B cell (primary cell): ENCODE measurements around the gene SLIT3. TPM values are rescaled to one million over a fixed set of nuclear protein-coding genes. Genes with fewer than 3 reads are reported as not detected.

Experiments
- ATAC-seq: fragments of 200-7000 bp; cut with Tn5 transposase; one replicate; pipeline ENCODE4 v1.10.0; 2021; ENCODE audit warnings: low read depth, mild to moderate bottlenecking, moderate number of reproducible peaks, moderate library complexity
- CTCF ChIA-PET: fragments of 350-600 bp; sonication (Branson Sonifier 250); formaldehyde crosslinking; loops from one replicate; lab custom pipeline; 2021; ENCODE audit warnings: antibody characterized with exemption, inconsistent platforms; lab: Charles Lee
- POLR2A ChIA-PET: fragments of 350-600 bp; sonication (Branson Sonifier 250); formaldehyde crosslinking; loops from one replicate; lab custom pipeline; 2021; ENCODE audit warnings: antibody characterized with exemption; lab: Charles Lee
- DNase-seq: peaks from one replicate; pipeline ENCODE4 v3.0.0; 2013
- H2AFZ ChIP-seq: 2 replicates; pipeline ENCODE4 v1.6.1; 2012; ENCODE audit warnings: mild to moderate bottlenecking, low read depth, low read length; ENCODE audit not compliant: insufficient read depth, poor library complexity, severe bottlenecking
- H3K27ac ChIP-seq, 2 donors: 1 replicate in 1 of 2; 2 replicates in 1 of 2; pipeline ENCODE4 v1.5.1; 2012 to 2013; ENCODE audit warnings: low read length in 2 of 2, mild to moderate bottlenecking in 2 of 2, moderate library complexity in 1 of 2
- H3K27me3 ChIP-seq, 4 experiments: fragments of 200-600 bp in 1 of 4; sonication (generic) in 1 of 4; replicated peaks in 1 of 4; 1 replicate in 2 of 4; 2 replicates in 2 of 4; pipeline versions ENCODE4 v1.6.1 to v1.7.0; 2013 to 2016; ENCODE audit warnings: low read length in 3 of 4, mild to moderate bottlenecking in 2 of 4, mixed read lengths in 1 of 4, moderate library complexity in 1 of 4; ENCODE audit not compliant: insufficient read depth in 4 of 4, control insufficient read depth in 3 of 4; ENCODE audit errors: control extremely low read depth in 1 of 4
- H3K36me3 ChIP-seq, 2 experiments: replicated peaks in 1 of 2; 1 replicate in 1 of 2; 2 replicates in 1 of 2; pipeline versions ENCODE4 v1.6.1 to v1.7.1; 2013; ENCODE audit warnings: low read length in 1 of 2; ENCODE audit not compliant: insufficient read depth in 2 of 2, control insufficient read depth in 1 of 2; ENCODE audit errors: control extremely low read depth in 1 of 2, extremely low read depth in 1 of 2
- H3K4me1 ChIP-seq, 2 donors: fragments of 200-600 bp in 1 of 2; sonication (generic) in 1 of 2; 1 replicate in 1 of 2; 2 replicates in 1 of 2; pipeline versions ENCODE4 v1.5.1 to v1.6.1; 2013 to 2017; ENCODE audit warnings: low read length in 2 of 2; ENCODE audit not compliant: control insufficient read depth in 2 of 2, insufficient read depth in 2 of 2
- H3K4me2 ChIP-seq: replicated peaks from 2 replicates; pipeline ENCODE3; 2012; ENCODE audit warnings: mild to moderate bottlenecking, low read depth, low read length; ENCODE audit not compliant: poor library complexity, severe bottlenecking
- H3K4me3 ChIP-seq, 5 experiments: fragments of 200-600 bp in 1 of 5; sonication (generic) in 1 of 5; 1 replicate in 3 of 5; 2 replicates in 2 of 5; pipeline versions ENCODE4 v1.5.1 to v1.7.0; 2011 to 2016; ENCODE audit warnings: low read length in 4 of 5, mild to moderate bottlenecking in 4 of 5, low read depth in 2 of 5, control low read depth in 1 of 5, moderate library complexity in 1 of 5; ENCODE audit not compliant: insufficient read depth in 1 of 5; ENCODE audit errors: control extremely low read depth in 1 of 5, extremely low read depth in 1 of 5
- H3K79me2 ChIP-seq: fragments of 200-600 bp; sonication (generic); one replicate; pipeline ENCODE4 v1.6.0; 2016; ENCODE audit warnings: low read length; ENCODE audit not compliant: control insufficient read depth, insufficient read depth
- H3K9ac ChIP-seq: fragments of 200-600 bp; sonication (generic); 2 replicates; pipeline ENCODE4 v1.6.1; 2017; ENCODE audit warnings: mild to moderate bottlenecking, low read length, moderate library complexity
- H3K9me3 ChIP-seq, 3 donors: one replicate each; pipeline versions ENCODE4 v1.6.1 to v1.7.1; 2013; ENCODE audit warnings: low read length in 2 of 3; ENCODE audit not compliant: control insufficient read depth in 2 of 3, insufficient read depth in 1 of 3; ENCODE audit errors: control extremely low read depth in 1 of 3
- H4K20me1 ChIP-seq: 2 replicates; pipeline ENCODE4 v1.6.0; 2012; ENCODE audit warnings: mild to moderate bottlenecking, low read length; ENCODE audit not compliant: insufficient read depth, control insufficient read depth, poor library complexity, severe bottlenecking
- H3K27ac Mint-ChIP-seq: one replicate; pipeline ENCODE4 v1.8.0; 2021; ENCODE audit warnings: mixed read lengths
- H3K27me3 Mint-ChIP-seq: one replicate; pipeline ENCODE4 v1.8.0; 2021; ENCODE audit warnings: mixed read lengths
- H3K4me1 Mint-ChIP-seq: one replicate; pipeline ENCODE4 v1.8.0; 2021; ENCODE audit warnings: mixed read lengths
- H3K4me3 Mint-ChIP-seq: one replicate; pipeline ENCODE4 v1.8.0; 2021; ENCODE audit warnings: mixed read lengths
- H3K9me3 Mint-ChIP-seq: one replicate; pipeline ENCODE4 v1.8.0; 2022; ENCODE audit warnings: mixed read lengths; ENCODE audit not compliant: insufficient read depth
- EZH2 ChIP-seq: IDR thresholded peaks from 2 replicates; pipeline ENCODE4 v1.6.1; 2012; ENCODE audit warnings: borderline replicate concordance, low read depth, mild to moderate bottlenecking, moderate library complexity, low read length; ENCODE audit not compliant: insufficient read depth, poor library complexity, severe bottlenecking
- WGBS: methylation state at CpG from one replicate; pipeline ENCODE4 v1.1.5; 2013; ENCODE audit warnings: missing lambda C conversion rate; ENCODE audit not compliant: insufficient coverage; 5-methylcytosine and 5-hydroxymethylcytosine counted together
- intact Hi-C: fragments of 100-400 bp; cut with micrococcal nuclease; formaldehyde crosslinking; loops from one replicate; pipeline ENCODE4 v1.10.0; 2022
- polyA plus RNA-seq: library from polyadenylated mRNA; depleted of rRNA; stranded (reverse); fragments of >200 nt; gene quantifications from 2 replicates; pipeline ENCODE4 v1.2.3, GENCODE V29; 2012
- total RNA-seq, 2 donors: library from RNA; stranded (reverse); fragments of 120-200 nt in 1 of 2; gene quantifications; 1 replicate in 1 of 2; 2 replicates in 1 of 2; pipeline versions ENCODE4 v1.2.3 to v1.2.4, GENCODE V29; 2013 to 2022
- TF ChIP-seq, protein P1 (sequence below): fragments of 200-600 bp; IDR thresholded peaks from one replicate; pipeline ENCODE4 v1.8.0; 2022; ENCODE audit warnings: antibody characterized with exemption, mild to moderate bottlenecking

The SLIT3 gene
- total and polyA plus RNA-seq, 2 donors (not counting 1 experiment from before 2014, with no cell fraction given), result not detected

DNA sequence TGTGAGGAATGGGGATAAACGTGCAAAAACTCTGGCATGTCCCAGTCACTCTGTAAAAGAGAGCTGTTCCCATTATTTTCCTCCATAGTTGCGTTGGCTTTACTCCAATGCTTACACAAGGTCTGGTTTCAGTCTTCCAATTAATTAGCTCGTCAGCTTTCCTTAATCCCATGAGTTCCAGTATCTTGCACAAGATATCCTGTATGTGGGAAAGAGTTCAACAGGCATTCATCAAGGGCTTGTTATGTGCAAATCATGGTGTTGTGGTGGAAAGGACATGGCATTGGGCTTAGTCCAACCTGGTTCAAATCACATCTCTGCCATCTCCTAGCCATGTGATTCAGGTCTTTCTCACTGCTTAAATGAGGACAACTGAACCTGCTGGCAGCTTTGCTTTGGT is 644.3 kb downstream of the SLIT3 start:
- no peak overlapping the region for H3K4me3 Mint-ChIP-seq
- Histone ChIP-seq H3K9me3 (no peaks in the 10 kb centered on the region), H3K79me2 (no peaks in the 10 kb centered on the region), H3K9ac (no peak overlapping the region), H2AFZ (no peak overlapping the region), H3K4me2 (no peak overlapping the region), H3K27me3 (no peaks in the 10 kb centered on the region), H3K36me3 (no peaks in the 10 kb centered on the region), H3K4me1 (no peaks in the 10 kb centered on the region), H3K4me3 (no peak overlapping the region), H3K27ac (no peak overlapping the region), H4K20me1 (no peaks in the 10 kb centered on the region)
- DNase-seq (no peak), ATAC-seq (no peak)
- no peaks in the 10 kb centered on the region for H3K4me1 Mint-ChIP-seq
- H3K9me3 Mint-ChIP-seq, result no peaks in the 10 kb centered on the region
- no peaks in the 10 kb centered on the region for H3K27me3 Mint-ChIP-seq
- TF ChIP-seq EZH2, result no peak
- TF ChIP-seq, protein P1, sequence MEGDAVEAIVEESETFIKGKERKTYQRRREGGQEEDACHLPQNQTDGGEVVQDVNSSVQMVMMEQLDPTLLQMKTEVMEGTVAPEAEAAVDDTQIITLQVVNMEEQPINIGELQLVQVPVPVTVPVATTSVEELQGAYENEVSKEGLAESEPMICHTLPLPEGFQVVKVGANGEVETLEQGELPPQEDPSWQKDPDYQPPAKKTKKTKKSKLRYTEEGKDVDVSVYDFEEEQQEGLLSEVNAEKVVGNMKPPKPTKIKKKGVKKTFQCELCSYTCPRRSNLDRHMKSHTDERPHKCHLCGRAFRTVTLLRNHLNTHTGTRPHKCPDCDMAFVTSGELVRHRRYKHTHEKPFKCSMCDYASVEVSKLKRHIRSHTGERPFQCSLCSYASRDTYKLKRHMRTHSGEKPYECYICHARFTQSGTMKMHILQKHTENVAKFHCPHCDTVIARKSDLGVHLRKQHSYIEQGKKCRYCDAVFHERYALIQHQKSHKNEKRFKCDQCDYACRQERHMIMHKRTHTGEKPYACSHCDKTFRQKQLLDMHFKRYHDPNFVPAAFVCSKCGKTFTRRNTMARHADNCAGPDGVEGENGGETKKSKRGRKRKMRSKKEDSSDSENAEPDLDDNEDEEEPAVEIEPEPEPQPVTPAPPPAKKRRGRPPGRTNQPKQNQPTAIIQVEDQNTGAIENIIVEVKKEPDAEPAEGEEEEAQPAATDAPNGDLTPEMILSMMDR, result no peak
- WGBS, result 80% methylated on average over 1 of the region's 3 CpGs
- intact Hi-C loops, result no loop called here
- H3K27ac Mint-ChIP-seq, result no peak overlapping the region
- ChIA-PET POLR2A (no interaction called here), CTCF (interaction anchor here (1.0 kb wide), 1 partner anchor 21 kb away, joined by 3 read pairs; no protein-coding TSS in a partner anchor)

DNA sequence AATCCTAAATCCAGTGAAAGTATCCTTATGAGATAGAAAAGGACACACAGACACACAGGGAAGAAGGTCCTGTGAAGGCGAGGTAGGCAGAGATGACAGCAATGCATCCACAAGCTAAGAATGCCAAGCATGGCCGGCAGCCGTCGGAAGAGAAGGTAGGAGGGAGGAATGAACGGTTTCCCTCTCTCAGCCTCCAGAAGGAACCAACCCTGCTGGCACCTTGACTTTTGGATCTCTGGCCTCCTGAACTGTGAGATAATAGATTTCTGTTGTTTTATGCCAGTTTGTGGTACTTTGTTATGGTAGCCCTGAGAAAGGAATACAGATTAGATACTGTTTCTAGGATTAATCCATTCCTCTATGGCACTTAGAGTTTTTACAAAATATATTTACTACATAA is 645.6 kb downstream of the SLIT3 start:
- no peaks in the 10 kb centered on the region for H4K20me1 ChIP-seq
- POLR2A ChIA-PET, result no interaction called here
- Mint-ChIP-seq H3K9me3 (no peaks in the 10 kb centered on the region), H3K27ac (no peak overlapping the region), H3K4me1 (no peaks in the 10 kb centered on the region), H3K27me3 (no peaks in the 10 kb centered on the region), H3K4me3 (no peak overlapping the region)
- H3K27me3 ChIP-seq, result no peaks in the 10 kb centered on the region
- H3K4me3 ChIP-seq, result no peak overlapping the region
- no peak overlapping the region for H2AFZ ChIP-seq
- no peak for DNase-seq
- H3K36me3 ChIP-seq, result no peaks in the 10 kb centered on the region
- no peak overlapping the region for H3K27ac ChIP-seq
- H3K4me1 ChIP-seq, result no peaks in the 10 kb centered on the region
- 100% methylated on average over 5 of the region's 5 CpGs for WGBS
- H3K9me3 ChIP-seq, result no peaks in the 10 kb centered on the region
- CTCF ChIA-PET, result no interaction called here
- ATAC-seq, result no peak
- TF ChIP-seq, protein P1, result no peak
- TF ChIP-seq EZH2, result no peak
- intact Hi-C loops, result no loop called here
- H3K9ac ChIP-seq, result no peak overlapping the region
- no peak overlapping the region for H3K4me2 ChIP-seq
- H3K79me2 ChIP-seq, result no peaks in the 10 kb centered on the region
